Heart left ventricle (tissue), 16 donors: ENCODE data around the gene NUDCD3. TPM values are rescaled to one million over a fixed set of nuclear protein-coding genes. Genes with fewer than 3 reads are reported as not detected.
A peak's percentile ranks its signal among the peaks of the same experiment; 100 is the strongest.

ENCODE experiments used
- ATAC-seq, 4 donors: fragments of 200-7000 bp; cut with Tn5 transposase; one replicate each; pipeline ENCODE4 v1.9.1; 2020 to 2022; ENCODE audit warnings: moderate library complexity in 4 of 4, mild to moderate bottlenecking in 3 of 4, moderate number of reproducible peaks in 1 of 4
- DNase-seq, 5 donors: peaks; one replicate each; pipeline ENCODE4 v3.0.0-alpha.2; 2020
- H3K27ac ChIP-seq, 12 donors: fragments of 200-600 bp; sonication (generic) in 4 of 12; one replicate each; pipeline versions ENCODE4 v1.5.0 to v1.8.0; 2016 to 2022; ENCODE audit warnings: mild to moderate bottlenecking in 2 of 12
- H3K27me3 ChIP-seq, 9 donors: fragments of 200-600 bp; sonication (generic) in 2 of 9; one replicate each; pipeline versions ENCODE4 v1.5.1 to v1.8.0; 2016 to 2022; ENCODE audit warnings: mild to moderate bottlenecking in 3 of 9
- H3K36me3 ChIP-seq, 9 donors: fragments of 200-600 bp; sonication (generic) in 2 of 9; one replicate each; pipeline versions ENCODE4 v1.5.0 to v1.8.0; 2018 to 2022; ENCODE audit warnings: mild to moderate bottlenecking in 2 of 9
- H3K4me1 ChIP-seq, 12 donors: fragments of 200-600 bp; sonication (generic) in 4 of 12; one replicate each; pipeline versions ENCODE4 v1.5.0 to v1.8.0; 2016 to 2022; ENCODE audit warnings: mild to moderate bottlenecking in 3 of 12
- H3K4me3 ChIP-seq, 12 donors: fragments of 200-600 bp; sonication (generic) in 4 of 12; one replicate each; pipeline versions ENCODE4 v1.5.0 to v1.8.0; 2017 to 2022; ENCODE audit warnings: mild to moderate bottlenecking in 9 of 12, moderate library complexity in 4 of 12
- H3K9me3 ChIP-seq, 12 donors: fragments of 200-600 bp; sonication (generic) in 4 of 12; one replicate each; pipeline versions ENCODE4 v1.5.0 to v1.8.0; 2016 to 2022; ENCODE audit warnings: mild to moderate bottlenecking in 1 of 12
- POLR2A ChIP-seq, 2 donors: fragments of 450-650 bp; IDR thresholded peaks; one replicate each; pipeline ENCODE4 v1.6.1; 2017; ENCODE audit warnings: antibody characterized with exemption in 2 of 2, mild to moderate bottlenecking in 2 of 2, moderate library complexity in 2 of 2
- WGBS, 4 donors: extraction: QIAGEN DNeasy Blood & Tissue Kit in 2 of 4; methylation state at CpG; one replicate each; pipeline versions ENCODE4 v1.1.5 to v1.1.7; 2013 to 2018; 5-methylcytosine and 5-hydroxymethylcytosine counted together
- intact Hi-C, 10 donors: fragments of 100-400 bp; cut with DNase I; formaldehyde crosslinking; loops; one replicate each; pipeline versions ENCODE4 v1.11.1 to v1.14.2; 2022
- polyA plus RNA-seq, 2 donors: library from polyadenylated mRNA; stranded (reverse); fragments of 200-250 nt; gene quantifications; one replicate each; pipeline ENCODE4 v1.2.3, GENCODE V29; 2013
- total RNA-seq, 9 donors: library from RNA; depleted of rRNA in 2 of 9; stranded (reverse); fragments of >200 nt in 2 of 9; fragmentation: NEBNext Ultra II Directional in 3 of 9; extraction: Animal tissue kit (Norgen Biotek cat#: 25700) in 3 of 9; gene quantifications; one replicate each; pipeline versions ENCODE4 v1.1.0 to v1.2.4, GENCODE V29; 2016 to 2023
- TF ChIP-seq, protein P1 (sequence below), 12 donors: fragments of 200-600 bp; sonication (generic) in 4 of 12; IDR thresholded peaks; one replicate each; pipeline versions ENCODE4 v1.5.0 to v1.8.0; 2018 to 2022; ENCODE audit warnings: antibody characterized with exemption in 12 of 12, mild to moderate bottlenecking in 5 of 12
- donor health status: ischemic (EF 13 %, LVEDD 7.1; RV severe dilation, severe dysfunction).
- donor health status: healthy with polysubstance abuse.
- donor health status: DM: no; HTN: yes; CAD: no.
- donor health status: DM: no; HTN: no; CAD: no.
- donor health status: ischemic (EF 25% LVEDD 6.9; RV normal size, moderate dysfunction).
- donor health status: ischemic (EF 25% LVEDD 5.7; RV mildly dilated, moderate dysfunction).
- donor health status: healthy.
- donor health status: DM: yes; HTN: yes; CAD: no.
- donor health status: ischemic (EF 35%, LVEDD 5.7; RV mildly dilated, moderate dysfunction).
- donor health status: nonischemic (EF 11% LVEDD 7.7; RV severe dilation, severe dysfunction).
- donor health status: DM: yes; HTN: yes; CAD: no.
- donor health status: PGD.
- donor health status: ischemic (EF 29% LVEDD 5.4; RV normal size, mild dysfunction).
- donor health status: nonischemic (EF 23%, LVEDD 6.1; RV moderate dilation, normal function).

Gene NUDCD3
- total and polyA plus RNA-seq, 11 donors, result 16.7 to 133 (median 91.5) TPM

DNA sequence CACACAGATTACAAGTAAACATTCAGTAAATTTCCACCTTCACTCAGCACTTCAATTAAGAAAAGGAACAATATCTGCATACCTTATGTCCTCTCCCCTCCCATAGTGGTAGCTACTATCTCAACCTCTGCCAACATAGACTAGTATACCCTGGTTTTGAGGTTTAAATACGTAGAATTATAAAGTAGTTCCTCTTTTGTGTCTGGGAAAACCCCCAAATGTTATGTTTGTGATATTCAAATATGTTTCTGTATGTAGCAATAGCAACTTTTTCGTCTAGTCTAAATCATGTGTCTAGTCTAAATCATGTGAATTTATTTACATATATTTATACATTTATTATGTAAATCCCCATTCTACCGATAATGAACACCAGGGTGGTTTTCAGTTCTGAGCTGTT lies 151.9 kb downstream of the NUDCD3 start:
- Histone ChIP-seq H3K27me3 (no peaks in the 10 kb centered on the region), H3K9me3 (peaks cover 0 to 30% (median 9%) of the 10 kb centered on the region in 12 donors), H3K36me3 (no peaks in the 10 kb centered on the region), H3K4me3 (no peak overlapping the region), H3K4me1 (peaks cover 0 to 12% (median 7%) of the 10 kb centered on the region in 12 donors), H3K27ac (no peak overlapping the region)
- 76 to 83% (median 82%) methylated on average over 3 of the region's 3 CpGs for WGBS, 4 donors
- DNase-seq, result no peak
- intact Hi-C loops, result no loop called here
- no peak for ATAC-seq
- TF ChIP-seq, protein P1, sequence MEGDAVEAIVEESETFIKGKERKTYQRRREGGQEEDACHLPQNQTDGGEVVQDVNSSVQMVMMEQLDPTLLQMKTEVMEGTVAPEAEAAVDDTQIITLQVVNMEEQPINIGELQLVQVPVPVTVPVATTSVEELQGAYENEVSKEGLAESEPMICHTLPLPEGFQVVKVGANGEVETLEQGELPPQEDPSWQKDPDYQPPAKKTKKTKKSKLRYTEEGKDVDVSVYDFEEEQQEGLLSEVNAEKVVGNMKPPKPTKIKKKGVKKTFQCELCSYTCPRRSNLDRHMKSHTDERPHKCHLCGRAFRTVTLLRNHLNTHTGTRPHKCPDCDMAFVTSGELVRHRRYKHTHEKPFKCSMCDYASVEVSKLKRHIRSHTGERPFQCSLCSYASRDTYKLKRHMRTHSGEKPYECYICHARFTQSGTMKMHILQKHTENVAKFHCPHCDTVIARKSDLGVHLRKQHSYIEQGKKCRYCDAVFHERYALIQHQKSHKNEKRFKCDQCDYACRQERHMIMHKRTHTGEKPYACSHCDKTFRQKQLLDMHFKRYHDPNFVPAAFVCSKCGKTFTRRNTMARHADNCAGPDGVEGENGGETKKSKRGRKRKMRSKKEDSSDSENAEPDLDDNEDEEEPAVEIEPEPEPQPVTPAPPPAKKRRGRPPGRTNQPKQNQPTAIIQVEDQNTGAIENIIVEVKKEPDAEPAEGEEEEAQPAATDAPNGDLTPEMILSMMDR (IDR thresholded peaks at IDR 0.05), result no peak
- no peak for TF ChIP-seq POLR2A (IDR thresholded peaks at IDR 0.05)

DNA sequence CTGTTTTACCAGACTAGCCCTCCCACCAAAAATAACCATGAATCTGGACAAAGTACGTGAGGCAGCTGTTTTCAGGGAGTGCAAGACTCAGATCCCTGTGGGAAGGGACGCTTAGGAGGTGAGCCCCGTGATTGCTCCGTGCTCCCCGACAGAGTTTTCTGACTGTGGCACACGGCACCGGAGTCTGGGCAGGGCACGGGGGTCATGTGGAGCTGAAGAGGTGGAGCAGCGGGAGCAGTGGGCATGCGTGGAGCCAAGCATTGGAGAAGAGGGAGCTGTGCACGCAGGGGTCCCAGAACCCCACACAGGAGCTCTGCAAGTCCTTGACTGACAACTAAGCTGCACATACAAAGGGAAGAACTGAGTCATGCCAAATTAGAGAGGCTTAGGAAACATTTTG lies 154.0 kb downstream of the NUDCD3 start:
- no peak overlapping the region for H3K27ac ChIP-seq
- no peak for TF ChIP-seq POLR2A (IDR thresholded peaks at IDR 0.05)
- TF ChIP-seq, protein P1 (IDR thresholded peaks at IDR 0.05), result no peak

DNA sequence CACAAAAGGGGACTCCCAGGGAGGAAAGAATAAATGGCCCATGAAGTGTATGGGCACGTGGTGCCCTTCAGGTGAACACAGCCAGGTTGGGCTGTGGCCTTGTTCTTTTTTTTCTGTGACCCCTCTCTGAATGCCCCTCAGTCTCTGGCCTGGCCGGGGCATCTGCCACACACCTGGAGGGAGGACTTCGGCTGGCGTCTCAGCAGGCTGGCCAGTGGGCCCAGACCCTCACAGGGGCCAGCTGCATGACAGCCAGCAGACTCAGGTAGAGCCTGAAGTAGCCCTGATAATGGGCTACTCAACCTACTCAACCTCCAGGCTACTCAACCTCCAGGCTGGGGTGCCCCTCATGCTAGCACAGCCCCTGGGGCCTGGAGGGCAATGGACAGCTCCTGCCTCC lies 155.3 kb downstream of the NUDCD3 start:
- H3K9me3 ChIP-seq, result peaks cover 0 to 30% (median 9%) of the 10 kb centered on the region in 12 donors
- no peak for DNase-seq
- no peaks in the 10 kb centered on the region for H3K36me3 ChIP-seq
- no peak overlapping the region for H3K4me3 ChIP-seq
- ATAC-seq, result peak in 1 of 4 donors; percentile 12
- no peak overlapping the region for H3K27ac ChIP-seq
- 80 to 92% (median 92%) methylated on average over 1 to 4 of the region's 4 CpGs for WGBS, 4 donors
- no peaks in the 10 kb centered on the region for H3K27me3 ChIP-seq
- H3K4me1 ChIP-seq, result peaks cover 0 to 30% (median 14%) of the 10 kb centered on the region in 12 donors
- no peak for TF ChIP-seq POLR2A (IDR thresholded peaks at IDR 0.05)
- TF ChIP-seq, protein P1 (IDR thresholded peaks at IDR 0.05), result no peak
- intact Hi-C loops, result no loop called here

More for the DNA sequence above, 154.0 kb downstream of the NUDCD3 start:
- H3K4me1 ChIP-seq, result peaks cover 0 to 23% (median 13%) of the 10 kb centered on the region in 12 donors
- H3K36me3 ChIP-seq, result no peaks in the 10 kb centered on the region
- H3K27me3 ChIP-seq, result no peaks in the 10 kb centered on the region
- intact Hi-C loops, result no loop called here
- H3K9me3 ChIP-seq, result peaks cover 0 to 30% (median 9%) of the 10 kb centered on the region in 12 donors
- 92 to 96% (median 92%) methylated on average over 11 of the region's 11 CpGs for WGBS, 4 donors
- DNase-seq (no peak), ATAC-seq (no peak)
- no peak overlapping the region for H3K4me3 ChIP-seq

DNA sequence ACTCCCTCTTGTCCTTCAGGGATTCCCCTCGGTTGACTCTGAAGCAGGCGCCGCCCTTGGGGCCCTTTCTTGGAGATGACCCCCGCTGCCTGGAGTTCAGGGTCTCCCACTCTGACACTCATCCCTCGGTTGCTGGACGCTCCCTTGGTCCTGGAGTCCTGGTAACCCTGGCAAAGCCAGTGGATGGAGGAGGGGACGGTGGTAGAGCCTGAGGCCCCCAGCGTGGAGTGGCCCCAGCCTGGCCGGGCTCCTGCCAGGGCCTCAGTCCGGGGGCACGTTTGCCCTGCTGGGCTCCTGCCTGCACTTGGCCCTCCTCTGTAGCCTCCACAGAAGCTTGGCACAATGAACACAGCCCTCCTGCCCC lies 155.7 kb downstream of the NUDCD3 start:
- intact Hi-C loops, result no loop called here
- TF ChIP-seq POLR2A (IDR thresholded peaks at IDR 0.05), result no peak
- TF ChIP-seq, protein P1 (IDR thresholded peaks at IDR 0.05), result no peak
- ATAC-seq, result peak in 1 of 4 donors; percentile 7
- 84 to 90% (median 87%) methylated on average over 11 of the region's 11 CpGs for WGBS, 4 donors
- Histone ChIP-seq H3K4me3 (no peak overlapping the region), H3K27me3 (no peaks in the 10 kb centered on the region), H3K27ac (peak overlapping the region in 1 of 12 donors; percentile 71), H3K9me3 (peaks cover 0 to 30% (median 9%) of the 10 kb centered on the region in 12 donors), H3K4me1 (peaks cover 0 to 33% (median 14%) of the 10 kb centered on the region in 12 donors), H3K36me3 (no peaks in the 10 kb centered on the region)
- no peak for DNase-seq
